ENCODE data around the gene CANT1.

The CANT1 gene

DNA sequence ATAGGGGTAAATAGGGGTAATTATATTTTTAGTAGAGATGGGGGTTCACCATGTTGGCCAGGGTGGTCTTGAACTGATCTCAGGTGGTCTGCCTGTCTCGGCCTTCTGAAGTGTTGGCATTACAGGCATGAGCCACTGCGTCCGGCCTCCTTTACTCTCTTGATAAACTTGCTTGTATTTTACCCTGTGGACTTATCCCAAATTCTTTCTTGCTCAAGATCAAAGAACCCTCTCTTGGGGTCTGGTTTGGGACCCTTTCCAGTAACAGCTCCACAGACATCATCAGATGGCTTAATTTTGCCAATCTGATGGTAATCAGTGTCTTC lies 8.8 kb upstream of the CANT1 start:
- Mint-ChIP-seq H3K4me3 (no peak overlapping the region), H3K36me3 (ENCODE audit: low read depth) (no peaks in the 10 kb centered on the region), H3K4me1 (peaks cover 1% of the 10 kb centered on the region), H3K9me3 (peaks cover 14% of the 10 kb centered on the region), H3K27me3 (ENCODE audit: low read depth) (peaks cover 40% of the 10 kb centered on the region), H3K27ac (no peak overlapping the region)
- TF ChIP-seq, protein P1, sequence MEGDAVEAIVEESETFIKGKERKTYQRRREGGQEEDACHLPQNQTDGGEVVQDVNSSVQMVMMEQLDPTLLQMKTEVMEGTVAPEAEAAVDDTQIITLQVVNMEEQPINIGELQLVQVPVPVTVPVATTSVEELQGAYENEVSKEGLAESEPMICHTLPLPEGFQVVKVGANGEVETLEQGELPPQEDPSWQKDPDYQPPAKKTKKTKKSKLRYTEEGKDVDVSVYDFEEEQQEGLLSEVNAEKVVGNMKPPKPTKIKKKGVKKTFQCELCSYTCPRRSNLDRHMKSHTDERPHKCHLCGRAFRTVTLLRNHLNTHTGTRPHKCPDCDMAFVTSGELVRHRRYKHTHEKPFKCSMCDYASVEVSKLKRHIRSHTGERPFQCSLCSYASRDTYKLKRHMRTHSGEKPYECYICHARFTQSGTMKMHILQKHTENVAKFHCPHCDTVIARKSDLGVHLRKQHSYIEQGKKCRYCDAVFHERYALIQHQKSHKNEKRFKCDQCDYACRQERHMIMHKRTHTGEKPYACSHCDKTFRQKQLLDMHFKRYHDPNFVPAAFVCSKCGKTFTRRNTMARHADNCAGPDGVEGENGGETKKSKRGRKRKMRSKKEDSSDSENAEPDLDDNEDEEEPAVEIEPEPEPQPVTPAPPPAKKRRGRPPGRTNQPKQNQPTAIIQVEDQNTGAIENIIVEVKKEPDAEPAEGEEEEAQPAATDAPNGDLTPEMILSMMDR (IDR thresholded peaks at IDR 0.05; ENCODE audit: unreplicated experiment in 3 of 3) = no peak

DNA sequence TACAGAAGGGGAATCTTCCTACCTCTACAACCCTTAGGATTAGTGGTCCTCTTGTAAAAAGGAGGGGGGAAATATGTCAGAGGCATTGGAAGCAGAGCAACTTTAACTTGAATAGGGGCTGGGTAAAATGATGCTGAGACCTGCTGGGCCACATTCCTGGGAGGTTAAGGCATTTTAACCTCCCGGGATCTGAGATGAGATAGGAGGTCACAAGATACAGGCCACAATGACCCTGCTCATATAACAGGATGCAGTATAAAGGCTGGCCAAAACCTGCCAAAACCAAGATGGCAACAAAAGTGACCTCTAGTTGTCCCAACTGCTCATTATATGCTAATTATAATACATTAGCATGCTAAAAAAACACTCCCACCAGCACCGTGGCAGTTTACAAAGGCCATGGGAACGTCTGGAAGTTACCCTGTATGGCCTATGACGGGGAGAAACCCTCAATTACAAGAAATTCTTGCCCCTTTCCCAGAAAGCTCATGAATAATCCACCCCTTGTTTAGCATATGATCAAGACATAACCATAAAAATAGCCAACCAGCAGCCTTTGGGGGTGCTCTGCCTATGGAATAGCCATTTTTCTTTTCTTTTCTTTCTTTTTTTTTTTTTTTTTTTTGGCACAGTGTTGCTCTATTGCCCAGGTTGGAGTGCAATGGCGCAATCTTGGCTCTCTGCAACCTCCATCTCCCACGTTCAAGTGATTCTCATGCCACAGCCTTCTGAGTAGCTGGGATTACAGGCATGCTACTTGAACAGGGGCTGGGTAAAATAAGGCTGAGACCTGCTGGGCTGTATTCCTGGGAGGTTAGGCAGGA lies 8.2 kb upstream of the CANT1 start:
- Mint-ChIP-seq H3K27me3 (ENCODE audit: low read depth) (peaks cover 35% of the 10 kb centered on the region), H3K4me3 (no peak overlapping the region), H3K4me1 (no peaks in the 10 kb centered on the region), H3K36me3 (ENCODE audit: low read depth) (no peaks in the 10 kb centered on the region), H3K9me3 (peaks cover 19% of the 10 kb centered on the region), H3K27ac (no peak overlapping the region)
- TF ChIP-seq, protein P1 (IDR thresholded peaks at IDR 0.05; ENCODE audit: unreplicated experiment in 3 of 3) = no peak

DNA sequence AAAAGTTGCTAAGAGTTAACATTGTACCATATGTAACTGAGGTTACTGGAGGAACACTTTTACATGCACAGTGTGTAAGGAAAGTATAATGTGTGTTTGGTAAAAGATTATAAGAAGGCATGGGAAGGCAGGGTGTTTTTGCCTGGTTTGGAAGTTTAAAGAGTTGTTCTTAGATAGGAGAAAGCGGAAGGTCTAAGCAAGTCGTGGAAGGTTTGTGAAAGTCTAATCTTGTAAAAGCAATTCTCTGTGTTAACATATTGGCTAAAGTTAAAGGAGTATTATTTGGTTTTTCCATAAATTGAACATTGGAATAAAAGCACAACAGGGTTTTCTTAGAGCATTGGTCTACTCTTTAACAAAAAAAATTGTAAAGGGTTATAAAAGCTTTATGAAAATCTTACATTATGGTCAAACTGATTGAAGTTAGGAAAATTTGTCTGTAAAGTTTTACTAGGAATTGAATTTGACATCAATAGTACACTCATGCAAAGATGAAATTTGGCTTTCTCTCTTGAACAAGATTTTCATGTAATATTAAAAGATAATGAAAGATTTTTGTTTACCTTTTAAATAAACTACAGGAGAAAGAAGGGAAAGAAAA lies 4.7 kb upstream of the CANT1 start:
- Mint-ChIP-seq H3K9me3 (peaks cover 21% of the 10 kb centered on the region), H3K4me1 (peaks cover 14% of the 10 kb centered on the region), H3K27ac (no peak overlapping the region), H3K4me3 (no peak overlapping the region), H3K27me3 (ENCODE audit: low read depth) (no peaks in the 10 kb centered on the region), H3K36me3 (ENCODE audit: low read depth) (no peaks in the 10 kb centered on the region)
- TF ChIP-seq, protein P1 (IDR thresholded peaks at IDR 0.05; ENCODE audit: unreplicated experiment in 3 of 3) = no peak

DNA sequence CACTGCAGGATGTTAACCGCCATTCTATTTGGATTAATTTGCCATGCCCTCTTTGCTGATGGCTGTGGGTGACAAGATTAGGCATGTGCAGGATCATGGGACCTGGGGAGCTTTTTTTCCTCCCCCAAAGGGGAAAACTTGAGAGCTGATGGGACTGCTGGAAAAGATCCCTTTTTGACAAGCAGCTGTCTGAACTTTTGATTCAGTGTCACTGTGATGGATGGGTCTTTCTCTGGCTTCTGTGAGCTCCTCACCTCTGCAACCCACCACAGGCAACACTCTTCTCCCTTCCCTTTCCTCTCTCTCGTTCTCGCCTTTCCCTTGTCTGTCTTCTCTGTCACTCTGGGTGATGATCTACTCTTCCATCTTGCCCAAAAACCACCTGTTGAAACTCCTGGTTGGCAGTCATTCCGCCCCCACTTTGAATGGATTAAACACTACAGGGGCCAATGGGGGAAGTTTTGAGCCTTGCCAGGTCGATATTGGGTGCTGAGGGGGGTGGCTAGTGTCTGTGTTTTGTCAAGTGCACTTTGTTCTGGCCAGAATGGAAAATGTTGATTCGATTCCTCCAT lies 3.1 kb upstream of the CANT1 start:
- H3K36me3 Mint-ChIP-seq (ENCODE audit: low read depth) = no peaks in the 10 kb centered on the region
- peaks cover 24% of the 10 kb centered on the region for H3K4me1 Mint-ChIP-seq
- TF ChIP-seq, protein P1 (IDR thresholded peaks at IDR 0.05; ENCODE audit: unreplicated experiment in 3 of 3) = no peak
- peak overlapping the region in 2 of 3 experiments; percentile 16 to 23 for H3K4me3 Mint-ChIP-seq
- peaks cover 21% of the 10 kb centered on the region for H3K9me3 Mint-ChIP-seq
- H3K27me3 Mint-ChIP-seq (ENCODE audit: low read depth) = no peaks in the 10 kb centered on the region
- H3K27ac Mint-ChIP-seq = no peak overlapping the region

DNA sequence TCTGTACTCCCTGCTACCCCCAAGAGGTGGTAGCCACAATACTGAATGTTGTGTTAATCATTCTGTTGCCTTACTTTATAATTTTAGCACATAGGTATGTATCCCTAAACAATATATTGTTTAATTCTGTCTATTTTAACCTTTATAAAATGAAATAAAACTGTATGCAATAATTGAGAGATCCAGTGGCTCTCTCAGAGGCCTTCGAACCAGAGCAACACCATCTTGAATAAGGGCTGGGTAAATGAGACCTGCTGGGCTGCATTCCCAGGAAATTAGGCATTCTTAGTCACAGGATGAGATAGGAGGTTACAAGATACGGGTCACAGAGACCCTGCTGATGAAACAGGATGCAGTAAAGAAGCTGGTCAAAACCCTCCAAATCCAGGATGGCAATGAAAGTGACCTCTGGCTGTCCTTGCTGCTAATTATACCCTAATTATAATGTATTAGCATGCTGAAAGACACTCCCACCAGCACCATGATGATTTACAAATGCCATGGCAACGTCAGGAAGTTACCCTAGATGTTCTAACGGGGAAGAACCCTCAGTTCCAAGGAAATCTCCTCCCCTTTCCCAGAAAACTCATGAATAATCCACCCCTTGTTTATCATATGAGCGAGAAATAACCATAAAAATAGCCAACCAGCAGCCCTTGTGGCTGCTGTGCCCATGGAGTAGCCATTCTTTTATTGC lies 2.0 kb upstream of the CANT1 start:
- H3K36me3 Mint-ChIP-seq (ENCODE audit: low read depth) = peaks cover 8% of the 10 kb centered on the region
- no peaks in the 10 kb centered on the region for H3K27me3 Mint-ChIP-seq (ENCODE audit: low read depth)
- H3K27ac Mint-ChIP-seq = peak overlapping the region in 2 of 3 experiments; percentile 60 to 78
- H3K9me3 Mint-ChIP-seq = peaks cover 15% of the 10 kb centered on the region
- TF ChIP-seq, protein P1 (IDR thresholded peaks at IDR 0.05; ENCODE audit: unreplicated experiment in 3 of 3) = no peak
- H3K4me1 Mint-ChIP-seq = peaks cover 28% of the 10 kb centered on the region
- peak overlapping the region; percentile 87 to 94 (median 91) for H3K4me3 Mint-ChIP-seq
